ENCODE measurements around the gene ITPRID2. TPM values are rescaled to one million over a fixed set of nuclear protein-coding genes. Genes with fewer than 3 reads are reported as not detected.
"Not testable (repeated sequence)": the region's sequence is repeated elsewhere in the genome, so short reads cannot be mapped to it uniquely, and the experiment has no call there.

Gene ITPRID2
- total RNA-seq, 1 experiment from 2014 or later: 93.2 TPM

GRCh38 chr2:181959508-181959907 is 68.0 kb downstream of the ITPRID2 start:
- DNase-seq (ENCODE audit: low read depth): no peak

GRCh38 chr2:181961167-181961566 is 69.6 kb downstream of the ITPRID2 start:
- not testable (repeated sequence) for DNase-seq (ENCODE audit: low read depth)

- no peak for DNase-seq (ENCODE audit: low read depth)
These were observed 70.6 kb downstream of the ITPRID2 start for GRCh38 chr2:181962142-181962541.

- no peak for DNase-seq (ENCODE audit: low read depth)
These were observed 78.7 kb downstream of the ITPRID2 start for GRCh38 chr2:181970160-181970794.

- DNase-seq (ENCODE audit: low read depth): no peak
These were observed 79.5 kb downstream of the ITPRID2 start for GRCh38 chr2:181971032-181971431.

- no peak for DNase-seq (ENCODE audit: low read depth)
These were observed 81.1 kb downstream of the ITPRID2 start for GRCh38 chr2:181972431-181973170.

- no peak for DNase-seq (ENCODE audit: low read depth)
These were observed 81.7 kb downstream of the ITPRID2 start for GRCh38 chr2:181973171-181973783.

GRCh38 chr2:181977661-181978350 is 86.3 kb downstream of the ITPRID2 start:
- DNase-seq (ENCODE audit: low read depth): peak; percentile 68

GRCh38 chr2:181978351-181979150 is 87.0 kb downstream of the ITPRID2 start:
- DNase-seq (ENCODE audit: low read depth): peak; percentile 11

Other genes with a start within 250 kb of the ITPRID2 start
- gene CERKL, start 234.6 kb upstream of the ITPRID2 start, total RNA-seq (2014; rRNA removed; shearing (Covaris generic)): 0.29 TPM in 1 of 2 replicates, not detected in the other
- 0.09 TPM in 1 of 2 replicates, not detected in the other for gene NEUROD1, start 211.2 kb upstream of the ITPRID2 start, total RNA-seq (2014; rRNA removed; shearing (Covaris generic))
- gene PPP1R1C, start 94.1 kb downstream of the ITPRID2 start, total RNA-seq (2014; rRNA removed; shearing (Covaris generic)): 1.7 and 1.9 TPM in 2 replicates